H9 (cell line): Measurements from ENCODE around the gene STX1A. TPM values are rescaled to one million over a fixed set of nuclear protein-coding genes. Genes with fewer than 3 reads are reported as not detected.

Experiments used
- DNase-seq: peaks from one replicate; pipeline ENCODE4 v3.0.0-alpha.2; 2017
- H2AFZ ChIP-seq: one replicate; pipeline ENCODE4 v1.6.1; 2013; ENCODE audit warnings: mild to moderate bottlenecking, low read length, control low read depth, moderate library complexity
- H2AK5ac ChIP-seq: 2 replicates; pipeline ENCODE4 v1.6.1; 2013; ENCODE audit warnings: low read length, control low read depth, mixed read lengths; ENCODE audit not compliant: insufficient read length
- H2BK120ac ChIP-seq: one replicate; pipeline ENCODE4 v1.6.1; 2013; ENCODE audit warnings: low read depth, mild to moderate bottlenecking, low read length, control low read depth, inconsistent platforms; ENCODE audit not compliant: poor library complexity, severe bottlenecking
- H2BK12ac ChIP-seq: 2 replicates; pipeline ENCODE4 v1.6.1; 2013; ENCODE audit warnings: low read length, control low read depth, mixed read lengths, low read depth; ENCODE audit not compliant: insufficient read length
- H2BK15ac ChIP-seq: 2 replicates; pipeline ENCODE4 v1.6.1; 2013; ENCODE audit warnings: low read depth, low read length, control low read depth
- H2BK20ac ChIP-seq: one replicate; pipeline ENCODE4 v1.6.1; 2013; ENCODE audit warnings: low read depth, mild to moderate bottlenecking, low read length, control low read depth, inconsistent platforms; ENCODE audit not compliant: poor library complexity, severe bottlenecking
- H2BK5ac ChIP-seq: 2 replicates; pipeline ENCODE4 v1.6.1; 2013; ENCODE audit warnings: low read length, control low read depth, mixed read lengths; ENCODE audit not compliant: insufficient read length
- H3K14ac ChIP-seq: 2 replicates; pipeline ENCODE4 v1.6.1; 2013; ENCODE audit warnings: low read length, control low read depth; ENCODE audit not compliant: insufficient read depth
- H3K18ac ChIP-seq: 2 replicates; pipeline ENCODE4 v1.6.1; 2013; ENCODE audit warnings: low read depth, mild to moderate bottlenecking, mixed read lengths, low read length, control low read depth; ENCODE audit not compliant: insufficient read length
- H3K23ac ChIP-seq: 2 replicates; pipeline ENCODE4 v1.6.1; 2013; ENCODE audit warnings: low read length, control low read depth, mixed read lengths, low read depth; ENCODE audit not compliant: insufficient read length
- H3K23me2 ChIP-seq: 2 replicates; pipeline ENCODE4 v1.6.1; 2013; ENCODE audit warnings: low read depth, mild to moderate bottlenecking, mixed read lengths, low read length, control low read depth; ENCODE audit not compliant: insufficient read length, poor library complexity, severe bottlenecking
- H3K27ac ChIP-seq: 2 replicates; pipeline ENCODE4 v1.5.1; 2013; ENCODE audit warnings: low read length, control low read depth, mixed read lengths, low read depth; ENCODE audit not compliant: insufficient read length
- H3K27me3 ChIP-seq: 2 replicates; pipeline ENCODE4 v1.6.1; 2013; ENCODE audit warnings: low read length, control low read depth, inconsistent platforms; ENCODE audit not compliant: insufficient read depth
- H3K4ac ChIP-seq: 2 replicates; pipeline ENCODE4 v1.6.1; 2013; ENCODE audit warnings: low read depth, mild to moderate bottlenecking, control low read depth, inconsistent platforms, low read length, moderate library complexity
- H3K4me1 ChIP-seq: 2 replicates; pipeline ENCODE4 v1.6.1; 2013; ENCODE audit warnings: low read length, control low read depth, inconsistent platforms; ENCODE audit not compliant: insufficient read depth
- H3K4me2 ChIP-seq: 2 replicates; pipeline ENCODE4 v1.6.1; 2013; ENCODE audit warnings: low read length, control low read depth, mixed read lengths; ENCODE audit not compliant: insufficient read length, insufficient read depth
- H3K56ac ChIP-seq: 2 replicates; pipeline ENCODE4 v1.6.1; 2013; ENCODE audit warnings: low read depth, mild to moderate bottlenecking, mixed read lengths, low read length, control low read depth; ENCODE audit not compliant: insufficient read length
- H3K79me1 ChIP-seq: 2 replicates; pipeline ENCODE4 v1.6.1; 2013; ENCODE audit warnings: low read depth, mild to moderate bottlenecking, moderate library complexity, low read length, control low read depth, inconsistent platforms; ENCODE audit not compliant: insufficient read depth, poor library complexity, severe bottlenecking
- H3K79me2 ChIP-seq: 2 replicates; pipeline ENCODE4 v1.6.1; 2013; ENCODE audit warnings: low read length, control low read depth, inconsistent platforms; ENCODE audit not compliant: insufficient read depth
- H3K9ac ChIP-seq: 2 replicates; pipeline ENCODE4 v1.6.1; 2013; ENCODE audit warnings: low read length, control low read depth, mixed read lengths; ENCODE audit not compliant: insufficient read length; ENCODE audit errors: extremely low read depth
- H3K9me3 ChIP-seq: one replicate; pipeline ENCODE4 v1.6.1; 2013; ENCODE audit warnings: low read depth, low read length, inconsistent platforms; ENCODE audit not compliant: control insufficient read depth
- H3T11ph ChIP-seq: one replicate; pipeline ENCODE4 v1.6.1; 2013; ENCODE audit warnings: mild to moderate bottlenecking, low read length, control low read depth, inconsistent platforms
- H4K20me1 ChIP-seq: one replicate; pipeline ENCODE4 v1.6.1; 2013; ENCODE audit not compliant: control insufficient read depth, insufficient read length, insufficient read depth
- H4K5ac ChIP-seq: 2 replicates; pipeline ENCODE4 v1.6.1; 2013; ENCODE audit warnings: low read depth, mild to moderate bottlenecking, mixed read lengths, low read length, control low read depth; ENCODE audit not compliant: insufficient read length
- H4K8ac ChIP-seq: replicated peaks from 2 replicates; pipeline ENCODE4 v1.6.1; 2013; ENCODE audit warnings: low read length, control low read depth, mixed read lengths, low read depth; ENCODE audit not compliant: insufficient read length
- H4K91ac ChIP-seq: 2 replicates; pipeline ENCODE4 v1.6.1; 2013; ENCODE audit warnings: low read depth, mild to moderate bottlenecking, moderate library complexity, mixed read lengths, low read length, control low read depth; ENCODE audit not compliant: insufficient read length
- H3K27ac Mint-ChIP-seq, 3 experiments: 2 replicates in 2 of 3; 3 replicates in 1 of 3; pipeline ENCODE4 v1.8.0; 2020 to 2021; ENCODE audit warnings: mixed read lengths in 3 of 3, mild to moderate bottlenecking in 1 of 3, moderate library complexity in 1 of 3
- H3K27me3 Mint-ChIP-seq: 2 replicates; pipeline ENCODE4 v1.8.0; 2021; ENCODE audit warnings: low read depth, mild to moderate bottlenecking, moderate library complexity, mixed read lengths
- H3K36me3 Mint-ChIP-seq, 3 experiments: 2 replicates in 2 of 3; 3 replicates in 1 of 3; pipeline ENCODE4 v1.8.0; 2020 to 2021; ENCODE audit warnings: low read depth in 3 of 3, mixed read lengths in 3 of 3; ENCODE audit not compliant: insufficient read depth in 1 of 3
- H3K4me1 Mint-ChIP-seq, 2 experiments: 2 replicates each; pipeline ENCODE4 v1.8.0; 2020; ENCODE audit warnings: mixed read lengths in 2 of 2
- H3K4me3 Mint-ChIP-seq, 2 experiments: 2 replicates in 1 of 2; 3 replicates in 1 of 2; pipeline ENCODE4 v1.8.0; 2020 to 2021; ENCODE audit warnings: mild to moderate bottlenecking in 2 of 2, mixed read lengths in 2 of 2, moderate library complexity in 1 of 2
- H3K9me3 Mint-ChIP-seq, 2 experiments: 2 replicates in 1 of 2; 3 replicates in 1 of 2; pipeline ENCODE4 v1.8.0; 2020; ENCODE audit warnings: mild to moderate bottlenecking in 2 of 2, mixed read lengths in 2 of 2, moderate library complexity in 1 of 2
- WGBS: extraction: QIAGEN DNeasy Blood & Tissue Kit; methylation state at CpG from one replicate; pipeline ENCODE4 v1.1.7; 2013; ENCODE audit warnings: missing lambda C conversion rate, low lambda C conversion rate, mixed read lengths; ENCODE audit not compliant: insufficient read length; ENCODE audit errors: extremely low coverage; 5-methylcytosine and 5-hydroxymethylcytosine counted together
- total RNA-seq: library from RNA; stranded (reverse); gene quantifications from 2 replicates; pipeline ENCODE4 v1.2.1, GENCODE V29; 2021
- TF ChIP-seq, protein P1 (sequence below): fragments of 200-600 bp; sonication (generic); conservative IDR thresholded peaks from 3 replicates; pipeline ENCODE4 v1.8.0; 2021; ENCODE audit warnings: antibody characterized with exemption, mild to moderate bottlenecking

The STX1A gene
- total RNA-seq, 1 experiment from 2014 or later, result 10.1 TPM

DNA sequence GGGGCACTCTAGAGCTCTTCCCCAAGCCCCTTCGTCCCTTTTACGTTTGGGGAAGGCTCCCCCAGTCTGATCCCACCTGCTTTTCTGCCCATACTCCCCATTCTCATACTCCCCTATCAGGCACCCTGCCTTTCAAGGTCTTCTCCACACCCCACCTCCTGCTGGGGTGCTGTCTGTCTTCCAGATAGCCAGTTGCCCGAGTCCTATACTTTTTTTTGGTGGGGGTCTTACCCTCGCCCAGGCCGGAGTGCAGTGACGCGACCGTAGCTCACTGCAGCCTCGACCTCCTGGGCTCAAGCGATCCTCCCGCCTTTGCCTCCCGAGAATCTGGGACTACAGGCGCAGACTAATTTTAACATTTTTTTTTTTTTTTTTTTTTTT, 19.9 kb upstream of the STX1A start:
- H2AFZ ChIP-seq, result no peak overlapping the region
- peaks cover 8% of the 10 kb centered on the region; the same call in 1 of the 2 replicates for H3K4me1 ChIP-seq
- H4K8ac ChIP-seq, result no peak overlapping the region
- H2BK12ac ChIP-seq, result peak overlapping the region; percentile 53
- no peak overlapping the region for H3K56ac ChIP-seq
- TF ChIP-seq, protein P1, sequence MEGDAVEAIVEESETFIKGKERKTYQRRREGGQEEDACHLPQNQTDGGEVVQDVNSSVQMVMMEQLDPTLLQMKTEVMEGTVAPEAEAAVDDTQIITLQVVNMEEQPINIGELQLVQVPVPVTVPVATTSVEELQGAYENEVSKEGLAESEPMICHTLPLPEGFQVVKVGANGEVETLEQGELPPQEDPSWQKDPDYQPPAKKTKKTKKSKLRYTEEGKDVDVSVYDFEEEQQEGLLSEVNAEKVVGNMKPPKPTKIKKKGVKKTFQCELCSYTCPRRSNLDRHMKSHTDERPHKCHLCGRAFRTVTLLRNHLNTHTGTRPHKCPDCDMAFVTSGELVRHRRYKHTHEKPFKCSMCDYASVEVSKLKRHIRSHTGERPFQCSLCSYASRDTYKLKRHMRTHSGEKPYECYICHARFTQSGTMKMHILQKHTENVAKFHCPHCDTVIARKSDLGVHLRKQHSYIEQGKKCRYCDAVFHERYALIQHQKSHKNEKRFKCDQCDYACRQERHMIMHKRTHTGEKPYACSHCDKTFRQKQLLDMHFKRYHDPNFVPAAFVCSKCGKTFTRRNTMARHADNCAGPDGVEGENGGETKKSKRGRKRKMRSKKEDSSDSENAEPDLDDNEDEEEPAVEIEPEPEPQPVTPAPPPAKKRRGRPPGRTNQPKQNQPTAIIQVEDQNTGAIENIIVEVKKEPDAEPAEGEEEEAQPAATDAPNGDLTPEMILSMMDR, result no peak
- peak overlapping the region; percentile 98 for H3K18ac ChIP-seq
- H2AK5ac ChIP-seq, result peak overlapping the region; percentile 44
- peaks cover 36 to 53% of the 10 kb centered on the region in 2 experiments for H3K4me1 Mint-ChIP-seq
- no peaks in the 10 kb centered on the region for H3K79me2 ChIP-seq
- no peaks in the 10 kb centered on the region for H4K20me1 ChIP-seq
- H3K4me3 Mint-ChIP-seq, result peak overlapping the region; percentile 93 to 96
- peak overlapping the region; percentile 96 to 98 (median 98) for H3K27ac Mint-ChIP-seq
- H3K4me2 ChIP-seq, result peak overlapping the region; percentile 56
- H3K9ac ChIP-seq, result peak overlapping the region; percentile 73
- H3K9me3 Mint-ChIP-seq, result peaks cover 0 to 2% of the 10 kb centered on the region in 2 experiments; a peak in 1 of 5 replicates
- no peak overlapping the region for H2BK15ac ChIP-seq
- no peak overlapping the region for H2BK5ac ChIP-seq
- H3K27me3 ChIP-seq, result no peaks in the 10 kb centered on the region; the same call in 1 of the 2 replicates
- peak overlapping the region; percentile 24 for H4K5ac ChIP-seq
- no peak overlapping the region for H3K27ac ChIP-seq
- H3K23ac ChIP-seq, result no peak overlapping the region
- H3K36me3 Mint-ChIP-seq, result peaks cover 6 to 23% (median 20%) of the 10 kb centered on the region in 3 experiments
- peaks cover 10% of the 10 kb centered on the region for H3K23me2 ChIP-seq
- H3K79me1 ChIP-seq, result no peaks in the 10 kb centered on the region
- no CpG with 5 or more reads among the region's 13 CpGs for WGBS
- H3K27me3 Mint-ChIP-seq, result peaks cover 15% of the 10 kb centered on the region
- H4K91ac ChIP-seq, result peak overlapping the region; percentile 97
- H3K4ac ChIP-seq, result peak overlapping the region; percentile 61; the same call in 1 of the 2 replicates
- H2BK20ac ChIP-seq, result no peak overlapping the region
- H2BK120ac ChIP-seq, result no peak overlapping the region
- peak overlapping the region; percentile 97 for H3K14ac ChIP-seq
- H3K9me3 ChIP-seq, result no peaks in the 10 kb centered on the region
- DNase-seq, result no peak
- no peak overlapping the region for H3T11ph ChIP-seq
